HepG2 (cell line): ENCODE results near the gene IL1A. TPM values are rescaled to one million over a fixed set of nuclear protein-coding genes. Genes with fewer than 3 reads are reported as not detected.

Experiments used
- ATAC-seq: fragments of 200-7000 bp; cut with Tn5 transposase; 3 replicates; pipeline ENCODE4 v1.9.1; 2020; ENCODE audit warnings: mild to moderate bottlenecking, moderate library complexity
- BruUV-seq: library from RNA; stranded (reverse); fragments of 400-500 nt; replicated peaks from 2 replicates; lab custom pipeline; 2021; lab: Mats Ljungman, UMichigan
- CTCF ChIA-PET: fragments of 300-600 bp; formaldehyde crosslinking; extraction: SDS; loops from one replicate; lab custom pipeline; 2021; ENCODE audit warnings: low total read pairs, inconsistent platforms, low intra/inter-chr PET ratio; lab: Yijun Ruan, JAX
- POLR2A ChIA-PET: fragments of 350-600 bp; sonication (Branson Sonifier 250); formaldehyde crosslinking; loops from one replicate; lab custom pipeline; 2020; ENCODE audit warnings: antibody characterized with exemption, inconsistent platforms; lab: Yijun Ruan, JAX
- DNase-seq: peaks from one replicate; pipeline ENCODE4 v3.0.0-alpha.2; 2015; ENCODE audit warnings: low spot score
- FAIRE-seq: peaks from 3 replicates; lab custom pipeline; 2011; peaks lifted over from hg19 to GRCh38; lab: Jason Lieb, UNC
- H2AFZ ChIP-seq: one replicate; pipeline ENCODE4 v1.6.1; 2011; ENCODE audit warnings: low read length, inconsistent platforms
- H3K27ac ChIP-seq: fragments of 300-600 bp; 3 replicates; pipeline ENCODE4 v1.8.0; 2011; ENCODE audit warnings: mixed run types, mild to moderate bottlenecking, mixed read lengths, low read length, inconsistent platforms; ENCODE audit not compliant: insufficient read depth; ENCODE audit errors: extremely low read length
- H3K27me3 ChIP-seq, 2 experiments: fragments of 200-600 bp in 1 of 2; 2 replicates in 1 of 2; 3 replicates in 1 of 2; pipeline versions ENCODE4 v1.6.0 to v1.8.0; 2011; ENCODE audit warnings: low read length in 2 of 2, mild to moderate bottlenecking in 2 of 2, moderate library complexity in 2 of 2, inconsistent platforms in 1 of 2; ENCODE audit not compliant: insufficient read depth in 2 of 2, control insufficient read depth in 1 of 2
- H3K36me3 ChIP-seq, 2 experiments: fragments of 200-600 bp in 1 of 2; replicated peaks in 1 of 2; 2 replicates in 1 of 2; 3 replicates in 1 of 2; pipeline versions ENCODE4 v1.5.1 to v1.8.0; 2011; ENCODE audit warnings: low read length in 2 of 2, inconsistent platforms in 1 of 2; ENCODE audit not compliant: insufficient read depth in 2 of 2, control insufficient read depth in 1 of 2
- H3K4me1 ChIP-seq: 2 replicates; pipeline ENCODE4 v1.5.1; 2012; ENCODE audit warnings: low read length, inconsistent platforms; ENCODE audit not compliant: insufficient read depth
- H3K4me2 ChIP-seq: 2 replicates; pipeline ENCODE4 v1.6.0; 2011; ENCODE audit warnings: low read depth, low read length, inconsistent platforms
- H3K4me3 ChIP-seq, 3 experiments: fragments of 200-600 bp in 1 of 3; sonication (generic), shearing (Covaris generic) in 1 of 3; replicated peaks in 1 of 3; 2 replicates each; pipeline ENCODE4 v1.5.1; 2011 to 2016; ENCODE audit warnings: low read length in 3 of 3, inconsistent platforms in 2 of 3, low read depth in 2 of 3, mild to moderate bottlenecking in 2 of 3, control low read depth in 1 of 3, mixed read lengths in 1 of 3; ENCODE audit not compliant: insufficient read depth in 1 of 3
- H3K79me2 ChIP-seq: one replicate; pipeline ENCODE4 v1.6.1; 2011; ENCODE audit warnings: low read length, inconsistent platforms; ENCODE audit not compliant: insufficient read depth
- H3K9ac ChIP-seq: 2 replicates; pipeline ENCODE4 v1.6.0; 2011; ENCODE audit warnings: mild to moderate bottlenecking, low read depth, low read length, inconsistent platforms; ENCODE audit not compliant: insufficient read depth
- H3K9me3 ChIP-seq: 2 replicates; pipeline ENCODE4 v1.5.1; 2012; ENCODE audit warnings: mild to moderate bottlenecking, low read length
- H4K20me1 ChIP-seq: 2 replicates; pipeline ENCODE4 v1.6.0; 2011; ENCODE audit warnings: inconsistent platforms, mild to moderate bottlenecking, low read length, moderate library complexity; ENCODE audit not compliant: insufficient read depth
- BCLAF1 ChIP-seq: fragments of 450-650 bp; IDR thresholded peaks from 2 replicates; pipeline ENCODE4 v1.6.1; 2017; ENCODE audit warnings: mild to moderate bottlenecking
- BHLHE40 ChIP-seq: IDR thresholded peaks from 2 replicates; pipeline ENCODE4 v1.6.1; 2011; ENCODE audit warnings: low read length, improper control_type of control experiment
- CREBL2 ChIP-seq: sonication (generic); formaldehyde crosslinking; IDR thresholded peaks from 2 replicates; pipeline ENCODE4 v1.8.1; 2023; ENCODE audit warnings: missing genetic modification reagents, mild to moderate bottlenecking, borderline replicate concordance
- FUBP1 ChIP-seq: sonication (generic); formaldehyde crosslinking; IDR thresholded peaks from 2 replicates; pipeline ENCODE4 v1.5.1; 2020; ENCODE audit warnings: missing genetic modification reagents, mild to moderate bottlenecking, borderline replicate concordance
- HIVEP1 ChIP-seq: sonication (generic); formaldehyde crosslinking; IDR thresholded peaks from 2 replicates; pipeline ENCODE4 v1.4.0; 2020; ENCODE audit warnings: mild to moderate bottlenecking, missing genetic modification reagents
- HOXA7 ChIP-seq: sonication (generic); formaldehyde crosslinking; IDR thresholded peaks from 2 replicates; pipeline ENCODE4 v1.8.1; 2022; ENCODE audit warnings: mild to moderate bottlenecking, missing genetic modification reagents, moderate library complexity
- PCBP1 ChIP-seq: fragments of 200-400 bp; formaldehyde crosslinking; IDR thresholded peaks from 2 replicates; pipeline ENCODE4 v1.6.1; 2017; ENCODE audit warnings: mild to moderate bottlenecking, low read depth, low read length, borderline replicate concordance
- RNF2 ChIP-seq: fragments of 450-650 bp; conservative IDR thresholded peaks from 2 replicates; pipeline ENCODE4 v1.6.1; 2016; ENCODE audit warnings: low read depth
- ZBTB20 ChIP-seq: sonication (generic); formaldehyde crosslinking; IDR thresholded peaks from 2 replicates; pipeline ENCODE4 v1.8.1; 2023; ENCODE audit warnings: missing genetic modification reagents, low read depth, mild to moderate bottlenecking, borderline replicate concordance
- ZBTB43 ChIP-seq: sonication (generic); formaldehyde crosslinking; conservative IDR thresholded peaks from 2 replicates; pipeline ENCODE4 v1.4.0; 2020; ENCODE audit warnings: missing genetic modification reagents
- ZNF33B ChIP-seq: sonication (generic); formaldehyde crosslinking; IDR thresholded peaks from 2 replicates; pipeline ENCODE4 v1.5.1; 2020; ENCODE audit warnings: mild to moderate bottlenecking, missing genetic modification reagents
- ZNF512B ChIP-seq: sonication (generic); formaldehyde crosslinking; IDR thresholded peaks from 2 replicates; pipeline ENCODE4 v1.5.1; 2020; ENCODE audit warnings: missing genetic modification reagents, mild to moderate bottlenecking, borderline replicate concordance
- ZNF773 ChIP-seq: sonication (generic); formaldehyde crosslinking; IDR thresholded peaks from 2 replicates; pipeline ENCODE4 v1.4.0; 2020; ENCODE audit warnings: missing genetic modification reagents, borderline replicate concordance
- ZNF841 ChIP-seq: sonication (generic); formaldehyde crosslinking; IDR thresholded peaks from 2 replicates; pipeline ENCODE4 v1.8.1; 2023; ENCODE audit warnings: missing genetic modification reagents, borderline replicate concordance
- WGBS: methylation state at CpG from one replicate; pipeline ENCODE4 v1.1.6; 2017; ENCODE audit warnings: low lambda C conversion rate; 5-methylcytosine and 5-hydroxymethylcytosine counted together
- in situ Hi-C: cut with HindIII; loops from 2 replicates; pipeline ENCODE4 v1.10.0; 2017; ENCODE audit warnings: low pct_unique_long_range_greater_than_20kb; ENCODE audit not compliant: extremely low pct_ligation_motif_present
- intact Hi-C: fragments of 100-400 bp; cut with micrococcal nuclease; formaldehyde crosslinking; loops from one replicate; pipeline ENCODE4 v1.10.0; 2022; ENCODE audit not compliant: unreplicated experiment
- polyA plus RNA-seq, 8 experiments: library from polyadenylated mRNA; depleted of rRNA in 3 of 8; stranded (reverse) in 7 of 8; unstranded in 1 of 8; fragments of >200 nt; fragmentation: Illumina TruSeq in 4 of 8; extraction: Trizol in 4 of 8; gene quantifications; 2 replicates each; pipeline versions ENCODE4 v1.2.1 to v1.2.3, GENCODE V29; 2011 to 2016; ENCODE audit warnings: low read depth in 4 of 8, missing spikeins in 1 of 8, mixed read lengths in 1 of 8; ENCODE audit not compliant: insufficient read depth in 1 of 8
- total RNA-seq, 5 experiments: library from RNA; depleted of rRNA; stranded (reverse); fragments of >200 nt; fragmentation: Illumina TruSeq; extraction: Trizol; gene quantifications; 2 replicates each; pipeline ENCODE4 v1.2.3, GENCODE V29; 2016; ENCODE audit warnings: low read depth in 1 of 5

The IL1A gene
- total and polyA plus RNA-seq, 2 of the 13 experiments (the other 11 are each of a cell fraction or from before 2014, with no cell fraction given): not detected

- FAIRE-seq: no peak
- intact Hi-C loops: no loop called here
- Histone ChIP-seq H4K20me1 (no peaks in the 10 kb centered on the region), H2AFZ (no peak overlapping the region), H3K9ac (no peak overlapping the region), H3K4me2 (no peak overlapping the region), H3K4me1 (peaks cover 13% of the 10 kb centered on the region), H3K27me3 (no peaks in the 10 kb centered on the region), H3K4me3 (no peak overlapping the region), H3K9me3 (no peaks in the 10 kb centered on the region), H3K79me2 (no peaks in the 10 kb centered on the region), H3K27ac (no peak overlapping the region), H3K36me3 (peaks cover 13 to 64% of the 10 kb centered on the region in 2 experiments)
- ATAC-seq: no peak
- no peak for DNase-seq
- in situ Hi-C loops: no loop called here
- CTCF ChIA-PET: no interaction called here
- POLR2A ChIA-PET: interaction anchor here (1.1 kb wide), 1 partner anchor 14 kb away, joined by 4 read pairs; no protein-coding TSS in a partner anchor
- 94% methylated on average over 7 of the region's 7 CpGs for WGBS
- BruUV-seq: no TSS peak
- TF ChIP-seq ZNF33B (CRISPR knock-in tag) (no peak), HIVEP1 (CRISPR knock-in tag) (no peak), ZBTB43 (no peak), ZBTB20 (CRISPR knock-in tag) (no peak), ZNF841 (CRISPR knock-in tag) (no peak), FUBP1 (CRISPR knock-in tag) (no peak), BHLHE40 (no peak), ZNF773 (no peak), HOXA7 (no peak), RNF2 (no peak), PCBP1 (no peak), ZNF512B (CRISPR knock-in tag) (no peak), CREBL2 (CRISPR knock-in tag) (no peak), BCLAF1 (no peak)
Observed at GRCh38 chr2:112740527-112740926, 43.8 kb downstream of the IL1A start.
